Cardiac septum (tissue), 1 donor: Measurements from ENCODE around the gene RPL35A. TPM values are rescaled to one million over a fixed set of nuclear protein-coding genes. Genes with fewer than 3 reads are reported as not detected.
"Not testable (repeated sequence)": the region's sequence is repeated elsewhere in the genome, so short reads cannot be mapped to it uniquely, and the experiment has no call there.

Experiments used
- DNase-seq: peaks from one replicate; pipeline ENCODE4 v3.0.0-alpha.2; 2020; ENCODE audit warnings: low spot score
- intact Hi-C: fragments of 100-400 bp; cut with DNase I; formaldehyde crosslinking; loops from one replicate; pipeline ENCODE4 v1.14.0; 2022
- long read RNA-seq: library from polyadenylated mRNA; unstranded; transcript quantifications from one replicate; pipeline ENCODE4 v2.0.0, GENCODE V29; 2021
- total RNA-seq: library from RNA; stranded (reverse); fragmentation: NEBNext Ultra II Directional; extraction: Animal tissue kit (Norgen Biotek cat#: 25700); gene quantifications from one replicate; pipeline ENCODE4 v1.2.1, GENCODE V29; 2021
- donor health status: DM: no; HTN: no; CAD: no.

The RPL35A gene
- 563 TPM for total RNA-seq
- long read RNA-seq, transcript RPL35A-206 (5 exons, 1,444 nt), result major isoform, 170 of 198 reads
- long read RNA-seq, transcript RPL35A-205 (5 exons, 553 nt), result minor isoform, 12 of 198 reads
- long read RNA-seq, partial matches to known transcripts, result 12 of 198 reads
- long read RNA-seq, other reads (novel, unspliced or antisense), result 4 of 198 reads

GRCh38 chr3:197949778-197950676 lies at the start of gene RPL35A:
TSS of gene RPL35A (plus strand) at chr3:197950190. CDS start at chr3:197950968, 778 bp downstream.
- intact Hi-C loops, result loop anchor here (2.0 kb wide), 1 partner anchor 43 kb away; no protein-coding TSS in a partner anchor
- DNase-seq, result peak; percentile 92

GRCh38 chr3:197901626-197902025 lies 48.4 kb upstream of the RPL35A start:
- intact Hi-C loops, result no loop called here
- DNase-seq, result no peak

DNA sequence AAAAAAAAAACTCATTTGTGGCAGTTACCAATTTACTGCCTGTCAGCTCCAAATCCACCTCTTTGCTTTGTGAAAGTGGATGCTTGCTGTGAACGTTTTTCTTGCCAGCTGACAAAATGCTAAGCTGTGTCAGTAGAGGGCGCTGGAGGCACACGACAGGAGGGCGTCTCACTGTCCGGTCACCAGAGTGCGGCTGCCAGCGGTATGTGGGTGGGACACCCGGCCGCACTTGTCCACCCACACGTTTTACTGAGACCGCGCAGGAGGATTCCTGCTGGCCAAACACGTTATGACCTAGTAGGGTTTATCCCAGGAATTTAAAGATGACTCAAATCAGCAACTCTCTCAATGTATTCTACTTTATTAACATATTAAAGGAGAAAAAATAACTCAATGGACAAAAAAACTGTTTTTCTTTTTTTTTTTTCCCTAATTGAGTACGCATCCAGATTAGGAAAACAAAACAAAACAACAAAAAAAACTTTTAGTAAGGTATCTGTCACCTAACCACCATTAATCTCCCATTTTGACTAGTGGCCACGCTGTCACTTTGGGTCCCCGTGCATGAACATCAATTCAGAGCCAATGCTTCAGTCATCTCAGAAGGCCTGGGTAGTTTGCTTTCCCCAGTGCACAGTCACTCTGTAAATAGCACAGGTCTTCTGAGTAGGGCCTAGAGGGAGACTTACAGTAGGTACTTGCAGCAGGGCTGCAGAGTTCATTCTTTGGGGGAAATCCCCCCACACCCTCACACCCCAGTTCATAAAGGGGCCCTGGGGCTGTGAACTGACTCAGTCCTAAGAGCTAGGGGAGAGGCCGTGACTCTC lies 43.8 kb upstream of the RPL35A start:
- DNase-seq, result peak; percentile 90
- intact Hi-C loops, result loop anchor here (1.0 to 2.0 kb wide), 2 partner anchors 36 to 43 kb away; no protein-coding TSS in a partner anchor

GRCh38 chr3:197906850-197907187 lies 43.2 kb upstream of the RPL35A start:
- DNase-seq, result no peak
- intact Hi-C loops, result loop anchor here (1.0 to 2.0 kb wide), 2 partner anchors 35 to 42 kb away; no protein-coding TSS in a partner anchor

- DNase-seq, result no peak
- intact Hi-C loops, result loop anchor here (2.0 kb wide), 1 partner anchor 42 kb away; no protein-coding TSS in a partner anchor
Observed at GRCh38 chr3:197907196-197907595, 42.8 kb upstream of the RPL35A start.

- intact Hi-C loops, DNase-seq: not testable (repeated sequence)
Observed at GRCh38 chr3:197908550-197908949, 41.4 kb upstream of the RPL35A start.

DNA sequence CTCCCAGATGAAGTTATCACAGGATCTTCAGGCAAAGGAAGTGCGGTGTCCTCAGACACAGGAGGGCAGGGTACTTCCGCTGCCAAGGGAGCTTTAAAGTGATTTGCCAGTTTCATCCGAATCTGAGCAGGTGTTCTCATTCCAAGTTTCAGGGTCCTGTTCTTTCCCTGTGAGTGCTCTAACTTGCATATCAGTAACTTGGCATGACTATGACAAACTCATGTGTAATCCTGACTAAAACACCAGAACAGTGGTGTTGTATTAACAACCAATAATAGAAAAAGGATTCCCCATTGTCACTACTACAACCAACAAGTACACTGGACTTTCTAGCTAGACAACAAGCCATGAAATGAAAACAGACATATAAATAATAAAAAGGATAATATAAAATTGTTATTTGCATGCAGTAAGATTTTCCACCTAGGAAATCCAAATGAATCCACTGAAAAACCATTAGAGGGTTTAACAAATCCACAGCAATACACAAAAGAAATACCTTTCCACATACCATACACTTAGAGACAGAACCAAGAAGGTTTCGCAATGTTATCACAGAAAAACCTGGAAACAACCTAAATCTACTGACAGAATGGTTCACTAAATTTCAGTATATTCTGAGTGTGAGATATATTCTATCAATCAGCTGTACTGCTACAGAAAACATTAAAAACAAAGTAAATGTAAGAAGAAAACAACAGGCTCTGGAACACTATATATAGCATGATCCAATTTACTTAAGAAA lies 40.9 kb upstream of the RPL35A start:
- intact Hi-C loops, result no loop called here
- DNase-seq, result no peak

DNA sequence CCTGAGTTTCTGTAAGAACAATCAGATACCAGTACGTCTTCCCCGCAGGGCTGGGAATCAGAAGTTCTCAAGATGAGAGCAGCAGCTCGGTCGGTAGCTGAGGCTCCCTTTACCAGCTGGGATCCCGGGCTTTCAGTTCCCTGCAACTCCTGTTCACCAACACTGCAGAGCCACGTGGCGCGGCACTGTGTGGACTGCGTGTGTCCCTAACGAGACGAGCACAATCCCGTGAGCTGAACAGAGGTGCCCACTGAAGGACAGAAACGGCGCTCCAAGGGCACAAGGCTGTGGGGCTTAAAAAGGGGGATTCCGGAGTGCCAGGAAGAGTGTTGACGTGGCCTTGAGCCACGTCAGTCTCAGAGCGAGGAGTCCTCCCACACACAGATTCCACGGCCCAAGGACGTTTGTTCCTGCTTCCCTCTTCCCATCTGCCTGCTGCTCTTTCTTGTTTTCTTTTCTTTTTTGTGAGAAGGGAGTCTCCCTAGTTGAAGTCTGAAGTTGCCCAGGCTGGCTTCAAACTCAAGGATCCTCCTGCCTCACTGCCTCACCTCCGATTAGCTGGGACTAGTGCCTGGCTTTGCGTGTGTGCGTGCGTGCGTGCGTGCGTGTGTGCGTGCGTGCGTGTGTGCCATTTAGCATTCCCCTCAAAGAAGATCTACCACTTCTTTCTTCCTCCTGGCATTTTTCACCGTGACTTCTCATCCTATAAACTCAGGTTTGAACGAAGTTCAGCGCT lies 37.1 kb upstream of the RPL35A start:
- no peak for DNase-seq
- intact Hi-C loops, result no loop called here

DNA sequence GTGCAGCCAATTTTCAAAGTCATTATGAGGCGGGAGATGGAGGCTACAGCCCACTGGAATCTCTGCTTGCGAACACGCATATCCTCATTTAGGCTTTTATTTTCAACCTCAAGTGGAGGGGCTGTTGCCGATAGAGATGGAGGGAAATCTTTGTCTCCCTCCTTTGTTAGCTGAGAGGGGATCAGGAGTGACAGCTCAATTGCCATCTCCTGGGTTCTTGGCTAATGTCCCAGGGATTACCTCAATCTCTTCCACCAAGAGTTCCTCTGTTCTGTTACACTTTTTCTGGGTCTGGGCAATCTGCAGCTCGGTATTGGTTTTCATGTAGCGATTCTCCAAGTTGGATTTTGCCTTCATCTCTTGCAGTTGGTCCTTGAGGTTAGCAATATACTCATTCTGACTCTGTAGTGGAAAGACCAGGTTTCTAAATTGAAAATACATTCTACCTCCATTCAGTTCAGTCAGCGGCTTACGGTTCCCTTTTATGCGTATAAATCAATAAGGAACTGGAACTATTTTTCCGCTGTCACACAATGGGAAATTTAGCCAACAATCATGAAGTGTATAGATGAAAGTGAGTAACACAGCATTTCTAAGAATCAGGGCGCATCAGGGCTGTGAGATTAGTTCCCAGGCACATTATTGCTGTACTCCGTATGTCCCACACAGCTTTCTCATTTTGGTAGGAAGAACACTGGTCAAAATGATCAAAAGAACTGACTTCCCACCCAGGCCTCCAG lies 36.2 kb upstream of the RPL35A start:
- intact Hi-C loops, result no loop called here
- no peak for DNase-seq

GRCh38 chr3:197921429-197922275 lies 28.3 kb upstream of the RPL35A start:
- DNase-seq, intact Hi-C loops: not testable (repeated sequence)

DNA sequence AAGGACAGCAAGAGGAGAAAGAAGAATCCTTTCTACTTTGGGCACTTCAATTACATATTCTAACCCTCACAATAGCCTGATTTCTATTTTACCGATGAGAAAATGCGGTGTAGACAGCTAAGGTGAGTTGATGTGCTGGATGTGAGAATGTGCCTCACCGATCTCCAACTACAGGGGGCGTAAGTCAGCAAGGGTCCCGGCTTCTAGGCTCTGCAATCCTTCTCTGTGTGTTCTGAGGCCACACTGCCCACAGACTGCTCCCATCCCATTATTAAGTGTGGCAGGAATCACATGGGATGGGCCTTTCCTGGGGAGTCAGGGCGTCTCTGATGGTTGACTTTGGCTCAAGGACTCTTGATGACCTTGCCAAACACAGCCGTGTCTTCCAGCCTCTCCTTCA lies 23.6 kb upstream of the RPL35A start:
- intact Hi-C loops, result no loop called here

DNA sequence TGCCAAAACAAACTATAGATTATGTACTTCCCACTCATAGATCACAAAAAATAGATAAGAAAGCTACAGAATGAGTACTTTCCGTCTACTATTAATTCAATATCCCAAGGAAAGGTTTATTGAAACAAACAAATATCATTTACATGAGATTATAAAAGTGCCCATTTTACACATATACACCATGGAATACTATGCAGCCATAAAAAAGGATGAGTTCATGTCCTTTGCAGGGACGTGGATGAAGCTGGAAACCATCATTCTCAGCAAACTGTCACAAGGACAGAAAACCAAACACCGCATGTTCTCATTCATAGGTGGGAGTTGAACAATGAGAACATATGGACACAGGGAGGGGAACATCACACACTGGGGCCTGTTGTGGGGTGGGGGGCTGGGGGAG lies 22.4 kb upstream of the RPL35A start:
- intact Hi-C loops, DNase-seq: not testable (repeated sequence)

More for the DNA sequence above, 23.6 kb upstream of the RPL35A start:
- DNase-seq, result no peak

DNA sequence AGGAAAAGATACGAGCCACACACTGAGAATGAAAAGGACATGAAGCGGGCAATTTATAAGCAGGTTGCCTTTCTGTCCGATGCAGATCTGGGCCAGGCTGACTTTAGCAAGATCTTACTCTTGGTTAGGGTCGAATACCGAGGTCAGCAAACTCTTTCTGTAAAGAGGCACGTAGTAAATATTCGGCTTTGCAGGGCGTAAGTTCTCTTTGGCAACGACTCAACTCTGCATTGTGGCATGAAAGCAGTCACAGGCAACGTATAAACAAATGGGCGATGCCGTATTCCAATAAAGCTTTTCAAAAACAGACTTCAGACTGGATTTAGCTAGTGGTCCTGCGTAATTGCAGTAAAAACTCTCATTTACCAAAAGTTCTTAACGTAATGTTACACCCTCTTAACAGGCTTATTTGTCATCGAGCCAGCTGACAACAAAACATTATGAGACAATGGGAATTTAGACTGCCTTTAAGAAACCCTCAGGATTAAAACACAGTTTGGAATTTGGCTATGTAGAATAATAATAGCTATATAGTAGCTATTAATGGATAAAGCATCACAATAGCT lies 13.1 kb upstream of the RPL35A start:
- DNase-seq, result no peak
- intact Hi-C loops, result no loop called here

GRCh38 chr3:197940745-197941384 lies 9.1 kb upstream of the RPL35A start:
- intact Hi-C loops, result no loop called here
- no peak for DNase-seq

- DNase-seq, result no peak
- intact Hi-C loops, result loop anchor here (1.0 kb wide), 1 partner anchor 37 kb away; no protein-coding TSS in a partner anchor
Observed at GRCh38 chr3:197942956-197943556, 6.9 kb upstream of the RPL35A start.
